B cell (primary cell): ENCODE results near the gene CACNA1G. TPM values are rescaled to one million over a fixed set of nuclear protein-coding genes. Genes with fewer than 3 reads are reported as not detected.

ENCODE experiments used
- ATAC-seq: fragments of 200-7000 bp; cut with Tn5 transposase; one replicate; pipeline ENCODE4 v1.10.0; 2021; ENCODE audit warnings: low read depth, mild to moderate bottlenecking, moderate number of reproducible peaks, moderate library complexity
- CTCF ChIA-PET: fragments of 350-600 bp; sonication (Branson Sonifier 250); formaldehyde crosslinking; loops from one replicate; lab custom pipeline; 2021; ENCODE audit warnings: antibody characterized with exemption, inconsistent platforms; lab: Charles Lee
- POLR2A ChIA-PET: fragments of 350-600 bp; sonication (Branson Sonifier 250); formaldehyde crosslinking; loops from one replicate; lab custom pipeline; 2021; ENCODE audit warnings: antibody characterized with exemption; lab: Charles Lee
- DNase-seq: peaks from one replicate; pipeline ENCODE4 v3.0.0; 2013
- H2AFZ ChIP-seq: 2 replicates; pipeline ENCODE4 v1.6.1; 2012; ENCODE audit warnings: mild to moderate bottlenecking, low read depth, low read length; ENCODE audit not compliant: insufficient read depth, poor library complexity, severe bottlenecking
- H3K27ac ChIP-seq, 2 donors: 1 replicate in 1 of 2; 2 replicates in 1 of 2; pipeline ENCODE4 v1.5.1; 2012 to 2013; ENCODE audit warnings: low read length in 2 of 2, mild to moderate bottlenecking in 2 of 2, moderate library complexity in 1 of 2
- H3K27me3 ChIP-seq, 4 experiments: fragments of 200-600 bp in 1 of 4; sonication (generic) in 1 of 4; replicated peaks in 1 of 4; 1 replicate in 2 of 4; 2 replicates in 2 of 4; pipeline versions ENCODE4 v1.6.1 to v1.7.0; 2013 to 2016; ENCODE audit warnings: low read length in 3 of 4, mild to moderate bottlenecking in 2 of 4, mixed read lengths in 1 of 4, moderate library complexity in 1 of 4; ENCODE audit not compliant: insufficient read depth in 4 of 4, control insufficient read depth in 3 of 4; ENCODE audit errors: control extremely low read depth in 1 of 4
- H3K36me3 ChIP-seq, 2 experiments: replicated peaks in 1 of 2; 1 replicate in 1 of 2; 2 replicates in 1 of 2; pipeline versions ENCODE4 v1.6.1 to v1.7.1; 2013; ENCODE audit warnings: low read length in 1 of 2; ENCODE audit not compliant: insufficient read depth in 2 of 2, control insufficient read depth in 1 of 2; ENCODE audit errors: control extremely low read depth in 1 of 2, extremely low read depth in 1 of 2
- H3K4me1 ChIP-seq, 2 donors: fragments of 200-600 bp in 1 of 2; sonication (generic) in 1 of 2; 1 replicate in 1 of 2; 2 replicates in 1 of 2; pipeline versions ENCODE4 v1.5.1 to v1.6.1; 2013 to 2017; ENCODE audit warnings: low read length in 2 of 2; ENCODE audit not compliant: control insufficient read depth in 2 of 2, insufficient read depth in 2 of 2
- H3K4me2 ChIP-seq: replicated peaks from 2 replicates; pipeline ENCODE3; 2012; ENCODE audit warnings: mild to moderate bottlenecking, low read depth, low read length; ENCODE audit not compliant: poor library complexity, severe bottlenecking
- H3K4me3 ChIP-seq, 5 experiments: fragments of 200-600 bp in 1 of 5; sonication (generic) in 1 of 5; 1 replicate in 3 of 5; 2 replicates in 2 of 5; pipeline versions ENCODE4 v1.5.1 to v1.7.0; 2011 to 2016; ENCODE audit warnings: low read length in 4 of 5, mild to moderate bottlenecking in 4 of 5, low read depth in 2 of 5, control low read depth in 1 of 5, moderate library complexity in 1 of 5; ENCODE audit not compliant: insufficient read depth in 1 of 5; ENCODE audit errors: control extremely low read depth in 1 of 5, extremely low read depth in 1 of 5
- H3K79me2 ChIP-seq: fragments of 200-600 bp; sonication (generic); one replicate; pipeline ENCODE4 v1.6.0; 2016; ENCODE audit warnings: low read length; ENCODE audit not compliant: control insufficient read depth, insufficient read depth
- H3K9ac ChIP-seq: fragments of 200-600 bp; sonication (generic); 2 replicates; pipeline ENCODE4 v1.6.1; 2017; ENCODE audit warnings: mild to moderate bottlenecking, low read length, moderate library complexity
- H3K9me3 ChIP-seq, 3 donors: one replicate each; pipeline versions ENCODE4 v1.6.1 to v1.7.1; 2013; ENCODE audit warnings: low read length in 2 of 3; ENCODE audit not compliant: control insufficient read depth in 2 of 3, insufficient read depth in 1 of 3; ENCODE audit errors: control extremely low read depth in 1 of 3
- H4K20me1 ChIP-seq: 2 replicates; pipeline ENCODE4 v1.6.0; 2012; ENCODE audit warnings: mild to moderate bottlenecking, low read length; ENCODE audit not compliant: insufficient read depth, control insufficient read depth, poor library complexity, severe bottlenecking
- H3K27ac Mint-ChIP-seq: one replicate; pipeline ENCODE4 v1.8.0; 2021; ENCODE audit warnings: mixed read lengths
- H3K27me3 Mint-ChIP-seq: one replicate; pipeline ENCODE4 v1.8.0; 2021; ENCODE audit warnings: mixed read lengths
- H3K4me1 Mint-ChIP-seq: one replicate; pipeline ENCODE4 v1.8.0; 2021; ENCODE audit warnings: mixed read lengths
- H3K4me3 Mint-ChIP-seq: one replicate; pipeline ENCODE4 v1.8.0; 2021; ENCODE audit warnings: mixed read lengths
- H3K9me3 Mint-ChIP-seq: one replicate; pipeline ENCODE4 v1.8.0; 2022; ENCODE audit warnings: mixed read lengths; ENCODE audit not compliant: insufficient read depth
- CTCF ChIP-seq: fragments of 200-600 bp; IDR thresholded peaks from one replicate; pipeline ENCODE4 v1.8.0; 2022; ENCODE audit warnings: antibody characterized with exemption, mild to moderate bottlenecking
- EZH2 ChIP-seq: IDR thresholded peaks from 2 replicates; pipeline ENCODE4 v1.6.1; 2012; ENCODE audit warnings: borderline replicate concordance, low read depth, mild to moderate bottlenecking, moderate library complexity, low read length; ENCODE audit not compliant: insufficient read depth, poor library complexity, severe bottlenecking
- WGBS: methylation state at CpG from one replicate; pipeline ENCODE4 v1.1.5; 2013; ENCODE audit warnings: missing lambda C conversion rate; ENCODE audit not compliant: insufficient coverage; 5-methylcytosine and 5-hydroxymethylcytosine counted together
- intact Hi-C: fragments of 100-400 bp; cut with micrococcal nuclease; formaldehyde crosslinking; loops from one replicate; pipeline ENCODE4 v1.10.0; 2022
- polyA plus RNA-seq: library from polyadenylated mRNA; depleted of rRNA; stranded (reverse); fragments of >200 nt; gene quantifications from 2 replicates; pipeline ENCODE4 v1.2.3, GENCODE V29; 2012
- total RNA-seq, 2 donors: library from RNA; stranded (reverse); fragments of 120-200 nt in 1 of 2; gene quantifications; 1 replicate in 1 of 2; 2 replicates in 1 of 2; pipeline versions ENCODE4 v1.2.3 to v1.2.4, GENCODE V29; 2013 to 2022

CACNA1G gene
- total and polyA plus RNA-seq, 2 donors (not counting 1 experiment from before 2014, with no cell fraction given): 0.12 TPM; not detected in 1

- intact Hi-C loops: no loop called here
- H3K27me3 ChIP-seq: peaks cover 0 to 11% (median 3%) of the 10 kb centered on the region in 4 experiments
- CTCF ChIA-PET: no interaction called here
Measured at GRCh38 chr17:50579399-50579798, 18.9 kb downstream of the CACNA1G start.

GRCh38 chr17:50580646-50581045 is 20.1 kb downstream of the CACNA1G start:
- H3K27me3 ChIP-seq: peaks cover 0 to 11% (median 3%) of the 10 kb centered on the region in 4 experiments
- H3K4me3 Mint-ChIP-seq: no peak overlapping the region

More at GRCh38 chr17:50579399-50579798, 18.9 kb downstream of the CACNA1G start:
- Histone ChIP-seq H3K4me3 (no peak overlapping the region), H3K9me3 (no peaks in the 10 kb centered on the region), H3K4me2 (no peak overlapping the region), H4K20me1 (no peaks in the 10 kb centered on the region), H3K4me1 (no peaks in the 10 kb centered on the region), H3K9ac (no peak overlapping the region), H3K79me2 (no peaks in the 10 kb centered on the region), H3K36me3 (no peaks in the 10 kb centered on the region), H3K27ac (no peak overlapping the region), H2AFZ (no peak overlapping the region)
- ATAC-seq (no peak), DNase-seq (no peak)
- no peaks in the 10 kb centered on the region for H3K4me1 Mint-ChIP-seq
- TF ChIP-seq EZH2 (no peak), CTCF (no peak)
- H3K9me3 Mint-ChIP-seq: no peaks in the 10 kb centered on the region
- POLR2A ChIA-PET: no interaction called here
- no peak overlapping the region for H3K4me3 Mint-ChIP-seq
- no peak overlapping the region for H3K27ac Mint-ChIP-seq
- 88% methylated on average over 6 of the region's 7 CpGs for WGBS
- peaks cover 46% of the 10 kb centered on the region for H3K27me3 Mint-ChIP-seq

More at GRCh38 chr17:50580646-50581045, 20.1 kb downstream of the CACNA1G start:
- CTCF ChIA-PET: no interaction called here
- H3K36me3 ChIP-seq: no peaks in the 10 kb centered on the region
- no peak overlapping the region for H3K27ac Mint-ChIP-seq
- H3K4me2 ChIP-seq: no peak overlapping the region
- H3K27me3 Mint-ChIP-seq: peaks cover 38% of the 10 kb centered on the region
- TF ChIP-seq CTCF (no peak), EZH2 (no peak)
- H3K4me1 Mint-ChIP-seq: no peaks in the 10 kb centered on the region
- POLR2A ChIA-PET: no interaction called here
- H3K27ac ChIP-seq: no peak overlapping the region
- no peaks in the 10 kb centered on the region for H3K9me3 ChIP-seq
- no peaks in the 10 kb centered on the region for H3K9me3 Mint-ChIP-seq
- no peaks in the 10 kb centered on the region for H3K4me1 ChIP-seq
- no peaks in the 10 kb centered on the region for H3K79me2 ChIP-seq
- no peak for DNase-seq
- H3K9ac ChIP-seq: no peak overlapping the region
- no peaks in the 10 kb centered on the region for H4K20me1 ChIP-seq
- no peak overlapping the region for H3K4me3 ChIP-seq
- 92% methylated on average over 8 of the region's 9 CpGs for WGBS
- H2AFZ ChIP-seq: no peak overlapping the region
- no peak for ATAC-seq
- intact Hi-C loops: no loop called here
